Activated gamma-delta T cell treated with anti-CD3 and anti-CD28 coated beads, Interleukin-2, amount 50 U/mL, for 16 hours (primary cell): ENCODE measurements around the gene MRPL17.
"Not testable (repeated sequence)": the region's sequence is repeated elsewhere in the genome, so short reads cannot be mapped to it uniquely, and the experiment has no call there.

Experiments
- DNase-seq: peaks from one replicate; pipeline ENCODE4 v3.0.0-alpha.2; 2020; ENCODE audit warnings: low read depth

The MRPL17 gene

GRCh38 chr11:6682936-6683861 is at the start of gene MRPL17:
TSS of gene MRPL17 (minus strand) at chr11:6683340. CDS start at chr11:6683296, 44 bp downstream.
- peak; percentile 98 for DNase-seq

- no peak for DNase-seq
Observed at GRCh38 chr11:6727971-6728760, 45.0 kb upstream of the MRPL17 start.

DNA sequence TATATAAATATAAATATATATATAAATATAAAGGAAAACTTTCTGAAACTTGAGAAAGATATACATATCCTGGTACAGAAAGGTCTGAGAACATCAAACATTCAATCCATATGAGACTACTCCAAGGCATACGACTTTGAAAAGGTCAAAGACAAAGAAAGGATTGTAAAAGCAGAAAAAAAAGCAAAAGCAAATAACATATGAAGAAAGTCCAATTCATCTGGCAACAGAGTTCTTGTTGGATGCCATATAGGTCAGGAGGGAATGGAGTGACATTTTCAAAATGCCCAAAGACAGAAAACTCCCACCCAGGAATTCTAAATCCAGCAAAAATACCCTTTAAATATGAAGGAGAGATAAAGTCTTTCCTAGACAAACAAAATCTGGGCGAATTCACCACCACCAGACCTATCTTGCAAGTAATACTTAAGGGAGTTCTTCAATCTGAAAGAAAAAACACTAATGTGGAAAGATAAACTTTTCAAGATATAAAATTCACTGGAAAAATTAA is 42.3 kb upstream of the MRPL17 start:
- DNase-seq = no peak

- no peak for DNase-seq
Observed at GRCh38 chr11:6724013-6724412, 40.9 kb upstream of the MRPL17 start.

- DNase-seq = no peak
Observed at GRCh38 chr11:6721343-6721742, 38.2 kb upstream of the MRPL17 start.

DNA sequence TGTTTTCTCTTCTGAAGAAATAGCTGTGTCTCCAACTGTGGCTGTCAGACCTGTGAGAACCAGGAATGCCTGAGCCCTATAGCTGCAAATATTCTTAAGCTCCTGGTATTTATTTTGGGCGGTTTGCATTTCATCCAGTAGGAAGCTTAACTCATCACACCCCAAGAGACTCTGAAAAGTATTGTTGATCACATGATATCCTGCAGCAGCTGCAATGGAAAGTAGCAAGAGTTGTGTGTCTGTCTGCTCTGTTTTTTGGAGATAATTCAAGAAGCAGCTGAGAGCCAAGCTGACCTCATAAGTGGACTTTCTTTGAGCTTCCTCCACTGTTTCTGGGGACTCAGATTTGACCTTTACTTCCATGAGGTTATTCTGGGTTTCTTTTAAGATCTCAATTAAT is 36.4 kb upstream of the MRPL17 start:
- DNase-seq = no peak

- no peak for DNase-seq
Observed at GRCh38 chr11:6717426-6717825, 34.3 kb upstream of the MRPL17 start.

DNA sequence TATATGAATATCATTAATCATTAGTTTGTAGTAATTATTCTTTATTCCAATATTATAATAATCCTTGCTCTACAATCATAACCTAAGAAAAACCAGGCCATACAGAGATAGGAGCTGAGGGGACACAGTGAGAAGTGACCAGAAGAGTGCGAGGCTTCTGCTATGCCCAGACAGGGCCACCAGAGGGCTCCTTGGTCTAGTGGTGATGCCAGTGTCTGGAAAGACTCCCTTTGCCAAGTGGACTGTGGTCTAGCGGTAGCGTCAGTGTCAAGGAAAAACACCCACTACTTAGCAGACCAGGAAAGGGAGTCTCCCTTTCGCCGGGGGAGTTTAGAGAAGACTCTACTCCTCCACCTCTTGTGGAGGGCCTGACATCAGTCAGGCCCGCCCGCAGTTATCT is 28.4 kb upstream of the MRPL17 start:
- DNase-seq = not testable (repeated sequence)

DNA sequence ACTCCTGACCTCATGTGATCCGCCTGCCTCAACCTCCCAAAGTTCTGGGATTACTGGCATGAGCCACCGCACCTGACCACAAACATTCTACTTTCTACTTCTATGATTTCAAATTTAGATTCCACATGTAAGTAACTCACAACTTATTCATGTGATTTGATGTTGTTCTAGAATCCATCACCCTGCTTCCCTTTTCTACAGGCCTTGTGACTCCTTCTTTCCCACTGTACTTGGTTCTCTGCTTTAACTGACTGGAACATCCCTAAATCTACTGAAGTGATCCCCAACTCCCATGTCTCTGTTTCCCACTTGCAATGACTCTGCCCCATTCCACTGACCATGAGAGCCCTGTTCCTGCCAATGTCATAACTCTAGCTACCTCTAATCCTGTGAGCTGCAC is 25.7 kb upstream of the MRPL17 start:
- no peak for DNase-seq

DNA sequence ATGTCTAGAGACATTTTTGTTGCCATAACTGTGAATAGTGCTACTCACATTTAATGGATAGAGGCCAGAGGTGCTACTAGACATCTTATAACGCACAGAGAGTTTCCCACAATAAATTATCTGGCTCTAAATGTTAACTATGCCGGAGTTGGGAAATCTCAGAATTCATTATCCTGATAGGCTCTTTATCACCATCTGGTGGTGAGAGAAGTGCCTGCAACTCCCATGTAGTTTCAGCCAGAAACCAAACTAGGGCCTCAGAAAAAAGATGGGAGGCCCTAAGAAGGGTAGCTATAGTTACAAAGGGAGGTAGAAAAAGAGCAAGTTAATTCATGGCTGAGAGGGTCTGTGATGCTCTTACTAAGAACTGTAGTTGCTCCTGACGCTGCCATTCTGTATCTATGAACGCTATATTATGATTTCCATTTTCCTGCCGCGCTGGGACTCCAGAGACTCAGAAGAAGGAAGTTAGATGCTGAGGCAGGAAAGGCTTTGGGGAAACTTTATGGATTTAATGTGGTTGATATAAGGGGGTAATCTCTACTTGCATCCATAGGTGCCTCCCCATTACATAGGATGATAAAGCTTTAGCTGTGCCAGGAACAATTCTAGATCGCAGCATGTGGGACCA is 22.9 kb upstream of the MRPL17 start:
- DNase-seq = no peak

GRCh38 chr11:6703247-6704063 is 20.3 kb upstream of the MRPL17 start:
- no peak for DNase-seq

DNA sequence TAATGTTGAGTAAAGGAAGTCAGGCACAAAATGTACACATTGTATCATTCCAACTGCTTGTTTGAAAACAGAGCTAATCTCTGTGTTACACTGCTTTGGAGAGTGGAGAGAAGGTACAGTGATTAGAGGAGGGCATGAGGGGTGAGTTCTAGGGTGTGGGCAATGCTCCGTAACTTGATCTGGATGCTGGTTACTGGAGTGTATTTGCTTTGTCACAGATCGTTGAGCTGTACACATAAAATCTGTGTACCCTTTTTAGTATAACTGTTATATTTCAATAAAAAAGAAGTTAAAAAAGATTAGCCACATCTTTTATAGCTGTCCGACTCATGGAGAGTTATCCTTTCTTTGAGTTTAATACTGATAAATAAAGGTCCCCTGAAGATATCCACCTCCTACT is 18.8 kb upstream of the MRPL17 start:
- DNase-seq = not testable (repeated sequence)

- no peak for DNase-seq
Observed at GRCh38 chr11:6695377-6695776, 12.2 kb upstream of the MRPL17 start.

DNA sequence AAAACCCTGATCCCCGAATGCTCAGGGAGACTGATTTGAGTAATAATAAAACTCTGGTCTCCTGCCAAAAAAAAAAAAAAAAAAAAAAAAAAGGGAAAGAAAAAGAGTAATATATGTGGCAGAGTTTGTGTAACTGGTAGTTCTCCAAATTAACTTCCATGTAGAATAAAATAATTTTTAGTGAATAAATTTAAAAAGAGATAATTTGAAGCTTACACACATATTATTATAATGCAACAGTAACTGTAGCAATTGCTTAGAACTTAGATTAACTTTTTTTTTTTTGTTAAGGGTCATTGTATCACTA is 11.0 kb upstream of the MRPL17 start:
- DNase-seq = no peak

DNA sequence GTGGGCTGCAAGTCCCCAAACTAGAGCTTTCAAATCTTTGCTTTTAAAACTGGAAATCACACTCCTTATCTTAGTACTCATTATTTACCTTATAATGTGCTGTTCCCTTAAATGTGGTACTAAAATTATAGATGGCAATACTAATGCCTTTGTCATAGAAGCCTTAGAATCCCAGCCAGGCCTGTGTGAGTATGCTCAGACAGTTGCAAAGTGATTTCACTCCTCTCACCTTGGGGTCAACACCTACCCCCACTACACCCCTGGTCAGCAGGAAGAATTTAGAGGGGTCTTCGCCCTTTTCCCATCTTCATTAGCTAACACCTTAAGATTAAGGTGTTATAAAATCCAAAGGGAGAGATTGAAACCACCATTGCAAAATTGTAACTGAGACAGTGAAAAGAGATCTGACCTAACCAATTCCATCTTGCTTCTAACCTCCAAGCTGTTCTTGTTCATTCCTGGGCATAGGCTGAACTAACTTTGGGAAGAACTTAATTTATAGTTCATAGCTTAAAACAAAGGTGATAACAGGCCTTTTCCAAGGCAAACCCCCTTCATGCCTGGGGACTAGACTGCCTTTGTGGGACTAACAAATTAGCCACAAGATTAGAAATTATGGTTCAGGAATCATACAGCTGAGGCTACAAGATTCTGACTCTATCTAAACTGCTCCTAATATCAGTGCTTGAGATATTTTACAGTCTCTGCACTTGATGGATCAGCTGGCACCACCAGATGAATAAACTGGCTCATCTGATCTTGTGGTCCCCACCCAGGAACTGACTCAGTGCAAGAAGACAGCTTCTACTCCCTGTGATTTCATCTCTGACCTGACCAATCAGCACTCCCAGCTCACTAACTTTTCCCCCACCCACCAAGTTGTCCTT is 10.4 kb upstream of the MRPL17 start:
- peak; percentile 9 for DNase-seq

DNA sequence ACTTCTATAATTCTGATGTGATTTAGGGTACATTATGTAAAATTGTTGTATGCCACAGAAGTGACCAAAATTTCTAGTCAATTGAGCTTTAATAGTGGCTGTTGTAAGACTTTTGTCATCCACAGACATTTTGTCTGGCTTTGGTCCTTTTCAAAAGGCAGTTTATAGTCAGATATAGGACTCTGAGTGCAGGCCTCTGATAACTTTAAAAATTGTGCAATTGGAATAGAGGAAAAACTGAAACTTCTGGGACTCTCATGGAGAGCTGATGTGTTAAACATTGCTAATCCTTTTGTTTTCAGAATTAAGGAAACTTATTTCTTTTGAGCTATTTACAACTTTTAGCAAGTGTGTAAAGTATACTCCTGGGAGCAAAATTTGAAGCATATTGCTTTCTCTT is 9.0 kb upstream of the MRPL17 start:
- no peak for DNase-seq

- not testable (repeated sequence) for DNase-seq
Observed at GRCh38 chr11:6690431-6691132, 7.4 kb upstream of the MRPL17 start.

DNA sequence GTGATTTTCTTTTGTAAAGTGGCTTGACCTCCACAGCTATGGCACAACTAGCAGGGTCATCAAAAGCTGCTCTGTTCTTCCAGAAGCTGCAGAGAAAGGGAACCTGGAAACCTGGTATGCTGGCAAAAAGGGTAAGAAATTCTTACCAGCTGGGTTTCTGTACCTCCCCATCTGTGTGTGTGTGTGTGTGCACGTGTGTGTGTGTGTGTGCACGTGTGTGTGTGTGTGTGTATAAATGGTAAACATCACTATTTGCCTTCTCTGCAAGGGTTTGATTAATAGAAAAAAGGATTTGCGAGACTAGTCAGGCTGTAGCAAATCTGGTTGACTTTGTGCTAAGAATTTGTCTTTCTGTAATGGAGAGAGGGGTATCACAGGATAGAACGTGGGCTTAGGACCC is 4.7 kb upstream of the MRPL17 start:
- DNase-seq = no peak

GRCh38 chr11:6686006-6686405 is 2.9 kb upstream of the MRPL17 start:
- no peak for DNase-seq

GRCh38 chr11:6684068-6684467 is 928 bp upstream of the MRPL17 start:
- DNase-seq = not testable (repeated sequence)
